ENCODE results near the gene TSPAN33. TPM values are rescaled to one million over a fixed set of nuclear protein-coding genes. Genes with fewer than 3 reads are reported as not detected.

Gene TSPAN33
- total RNA-seq, 1 experiment from 2014 or later = 1.7 TPM

GRCh38 chr7:129150199-129150996 is 5.9 kb downstream of the TSPAN33 start:
- Mint-ChIP-seq H3K36me3 (ENCODE audit: insufficient read depth, unreplicated experiment) (no peaks in the 10 kb centered on the region), H3K4me3 (ENCODE audit: unreplicated experiment) (no peak overlapping the region), H3K27ac (ENCODE audit: low read depth, unreplicated experiment) (no peak overlapping the region), H3K9me3 (ENCODE audit: unreplicated experiment) (no peaks in the 10 kb centered on the region), H3K4me1 (ENCODE audit: insufficient read depth, unreplicated experiment) (no peaks in the 10 kb centered on the region), H3K27me3 (ENCODE audit: insufficient read depth, unreplicated experiment) (peaks cover 53% of the 10 kb centered on the region)
- ChIA-PET POLR2A (interaction anchor here (0.9 kb wide), 1 partner anchor 11 kb away, joined by 4 read pairs; no protein-coding TSS in a partner anchor), CTCF (interaction anchor here (0.6 to 2.1 kb wide), 6 partner anchors 9 to 59 kb away, joined by 3 to 7 read pairs (median 4); no protein-coding TSS in a partner anchor)
- TF ChIP-seq CTCF (IDR thresholded peaks at IDR 0.05; ENCODE audit: unreplicated experiment) = no peak
- BruUV-seq (replicated peaks) = no TSS peak
- DNase-seq (ENCODE audit: unreplicated experiment) = no peak
- intact Hi-C loops (cut with micrococcal nuclease) = no loop called here

- ChIA-PET POLR2A (interaction anchor here (0.7 kb wide), 1 partner anchor 141 kb away, joined by 3 read pairs; no protein-coding TSS in a partner anchor), CTCF (interaction anchor here (0.6 to 0.9 kb wide), 2 partner anchors 54 to 65 kb away, joined by 3 read pairs; no protein-coding TSS in a partner anchor)
- peaks cover 38% of the 10 kb centered on the region for H3K27me3 Mint-ChIP-seq (ENCODE audit: insufficient read depth, unreplicated experiment)
- no peak overlapping the region for H3K27ac Mint-ChIP-seq (ENCODE audit: low read depth, unreplicated experiment)
- no peaks in the 10 kb centered on the region for H3K9me3 Mint-ChIP-seq (ENCODE audit: unreplicated experiment)
- H3K36me3 Mint-ChIP-seq (ENCODE audit: insufficient read depth, unreplicated experiment) = no peaks in the 10 kb centered on the region
- no peak for TF ChIP-seq CTCF (IDR thresholded peaks at IDR 0.05; ENCODE audit: unreplicated experiment)
- no peak for DNase-seq (ENCODE audit: unreplicated experiment)
- no peak overlapping the region for H3K4me3 Mint-ChIP-seq (ENCODE audit: unreplicated experiment)
- no peaks in the 10 kb centered on the region for H3K4me1 Mint-ChIP-seq (ENCODE audit: insufficient read depth, unreplicated experiment)
- intact Hi-C loops (cut with micrococcal nuclease) = no loop called here
- no TSS peak for BruUV-seq (replicated peaks)
Measured at GRCh38 chr7:129157651-129158050, 13.1 kb downstream of the TSPAN33 start.

- DNase-seq (ENCODE audit: unreplicated experiment) = no peak
- Mint-ChIP-seq H3K36me3 (ENCODE audit: insufficient read depth, unreplicated experiment) (no peaks in the 10 kb centered on the region), H3K4me1 (ENCODE audit: insufficient read depth, unreplicated experiment) (no peaks in the 10 kb centered on the region), H3K27ac (ENCODE audit: low read depth, unreplicated experiment) (no peak overlapping the region), H3K9me3 (ENCODE audit: unreplicated experiment) (no peaks in the 10 kb centered on the region), H3K4me3 (ENCODE audit: unreplicated experiment) (no peak overlapping the region), H3K27me3 (ENCODE audit: insufficient read depth, unreplicated experiment) (peaks cover 37% of the 10 kb centered on the region)
- ChIA-PET POLR2A (no interaction called here), CTCF (interaction anchor here (0.6 to 1.3 kb wide), 4 partner anchors 9 to 757 kb away, joined by 3 to 4 read pairs (median 3); no protein-coding TSS in a partner anchor)
- BruUV-seq (replicated peaks) = no TSS peak
- no peak for TF ChIP-seq CTCF (IDR thresholded peaks at IDR 0.05; ENCODE audit: unreplicated experiment)
- intact Hi-C loops (cut with micrococcal nuclease) = no loop called here
Measured at GRCh38 chr7:129159539-129159938, 15.0 kb downstream of the TSPAN33 start.

- Mint-ChIP-seq H3K27me3 (ENCODE audit: insufficient read depth, unreplicated experiment) (peaks cover 29% of the 10 kb centered on the region), H3K9me3 (ENCODE audit: unreplicated experiment) (no peaks in the 10 kb centered on the region), H3K36me3 (ENCODE audit: insufficient read depth, unreplicated experiment) (no peaks in the 10 kb centered on the region), H3K4me1 (ENCODE audit: insufficient read depth, unreplicated experiment) (no peaks in the 10 kb centered on the region), H3K4me3 (ENCODE audit: unreplicated experiment) (no peak overlapping the region), H3K27ac (ENCODE audit: low read depth, unreplicated experiment) (no peak overlapping the region)
- DNase-seq (ENCODE audit: unreplicated experiment) = no peak
- BruUV-seq (replicated peaks) = no TSS peak
- no peak for TF ChIP-seq CTCF (IDR thresholded peaks at IDR 0.05; ENCODE audit: unreplicated experiment)
- intact Hi-C loops (cut with micrococcal nuclease) = no loop called here
- CTCF ChIA-PET = interaction anchor here (0.5 to 1.3 kb wide), 4 partner anchors 9 to 758 kb away, joined by 3 read pairs; no protein-coding TSS in a partner anchor
- POLR2A ChIA-PET = interaction anchor here (1.4 kb wide), 1 partner anchor 10 kb away, joined by 4 read pairs; no protein-coding TSS in a partner anchor
Measured at GRCh38 chr7:129160161-129160905, 15.8 kb downstream of the TSPAN33 start.

Measured in MCF 10A (cell line).